Measurements from ENCODE around the gene GABRB2. TPM values are rescaled to one million over a fixed set of nuclear protein-coding genes. Genes with fewer than 3 reads are reported as not detected.
"Not testable (repeated sequence)": the region's sequence is repeated elsewhere in the genome, so short reads cannot be mapped to it uniquely, and the experiment has no call there.

Gene GABRB2
- total RNA-seq, 1 donor from 2014 or later = 2.5 TPM

GRCh38 chr5:161258438-161258837 lies 288.1 kb downstream of the GABRB2 start:
- TF ChIP-seq CTCF (conservative IDR thresholded peaks at IDR 0.05) = no peak
- H3K4me1 Mint-ChIP-seq (ENCODE audit: unreplicated experiment) = no peaks in the 10 kb centered on the region
- no peak overlapping the region for H3K27ac Mint-ChIP-seq
- no peak for DNase-seq (ENCODE audit: extremely low spot score, unreplicated experiment)
- H3K4me3 Mint-ChIP-seq = no peak overlapping the region
- peaks cover 6% of the 10 kb centered on the region for H3K27me3 Mint-ChIP-seq
- H3K9me3 Mint-ChIP-seq = no peaks in the 10 kb centered on the region
- no peaks in the 10 kb centered on the region for H3K36me3 Mint-ChIP-seq

GRCh38 chr5:161256957-161257356 lies 289.6 kb downstream of the GABRB2 start:
- Mint-ChIP-seq H3K27ac (no peak overlapping the region), H3K4me3 (no peak overlapping the region), H3K9me3 (no peaks in the 10 kb centered on the region), H3K36me3 (no peaks in the 10 kb centered on the region), H3K4me1 (ENCODE audit: unreplicated experiment) (no peaks in the 10 kb centered on the region), H3K27me3 (peaks cover 6% of the 10 kb centered on the region)
- DNase-seq (ENCODE audit: extremely low spot score, unreplicated experiment) = no peak
- no peak for TF ChIP-seq CTCF (conservative IDR thresholded peaks at IDR 0.05)

- not testable (repeated sequence) for H3K27ac Mint-ChIP-seq; H3K27me3 Mint-ChIP-seq; H3K9me3 Mint-ChIP-seq; H3K4me3 Mint-ChIP-seq; DNase-seq (ENCODE audit: extremely low spot score, unreplicated experiment); H3K36me3 Mint-ChIP-seq; H3K4me1 Mint-ChIP-seq (ENCODE audit: unreplicated experiment)
Observed at GRCh38 chr5:161252955-161253354, 293.6 kb downstream of the GABRB2 start.

GRCh38 chr5:161246749-161247148 lies 299.8 kb downstream of the GABRB2 start:
- DNase-seq (ENCODE audit: extremely low spot score, unreplicated experiment) = no peak
- no peaks in the 10 kb centered on the region for H3K36me3 Mint-ChIP-seq
- H3K27ac Mint-ChIP-seq = no peak overlapping the region
- TF ChIP-seq CTCF (conservative IDR thresholded peaks at IDR 0.05) = no peak
- no peak overlapping the region for H3K4me3 Mint-ChIP-seq
- H3K27me3 Mint-ChIP-seq = no peaks in the 10 kb centered on the region
- H3K9me3 Mint-ChIP-seq = no peaks in the 10 kb centered on the region
- no peaks in the 10 kb centered on the region for H3K4me1 Mint-ChIP-seq (ENCODE audit: unreplicated experiment)

- not testable (repeated sequence) for H3K4me3 Mint-ChIP-seq; H3K9me3 Mint-ChIP-seq; H3K27ac Mint-ChIP-seq; H3K4me1 Mint-ChIP-seq (ENCODE audit: unreplicated experiment); H3K36me3 Mint-ChIP-seq; H3K27me3 Mint-ChIP-seq; DNase-seq (ENCODE audit: extremely low spot score, unreplicated experiment)
Observed at GRCh38 chr5:161245846-161246245, 300.7 kb downstream of the GABRB2 start.

Other genes with a start within 250 kb of the GABRB2 start
- gene GABRA6, start 139.0 kb upstream of the GABRB2 start, total RNA-seq (ENCODE audit: low replicate concordance) = not detected in 2 replicates

Data from type B pancreatic cell (in vitro differentiated cells).